GM19025 (cell line): Measurements from ENCODE around the gene COLEC11.
"Not testable (repeated sequence)": the region's sequence is repeated elsewhere in the genome, so short reads cannot be mapped to it uniquely, and the experiment has no call there.

ENCODE experiments used
- ATAC-seq: cut with Tn5 transposase; IDR thresholded peaks from one replicate; pipeline ENCODE4 v1.9.1; 2021; ENCODE audit warnings: mild to moderate bottlenecking, low read depth, moderate library complexity; ENCODE audit not compliant: unreplicated experiment

COLEC11 gene

GRCh38 chr2:3604207-3604877, 9.4 kb downstream of the COLEC11 start:
- ATAC-seq, result no peak

- no peak for ATAC-seq
Measured at GRCh38 chr2:3604991-3605961, 10.4 kb downstream of the COLEC11 start.

DNA sequence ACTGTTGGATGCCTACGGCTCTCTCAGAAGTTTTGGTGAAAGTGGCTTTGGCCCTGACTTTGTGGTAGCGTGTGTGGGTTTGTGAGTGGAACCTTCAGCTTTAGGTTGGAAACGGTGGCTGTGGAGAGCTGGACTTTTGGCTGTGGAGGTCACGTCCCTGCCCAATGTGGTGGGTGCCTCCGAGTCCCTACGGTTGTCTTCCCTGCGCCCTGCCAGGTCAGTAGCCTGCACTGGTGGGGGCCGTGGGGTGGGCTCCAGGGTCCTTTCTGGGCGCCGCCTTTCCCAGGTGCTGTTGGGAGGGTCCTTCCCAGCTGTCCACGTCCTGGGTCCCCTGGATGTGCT, 11.1 kb downstream of the COLEC11 start:
- no peak for ATAC-seq

GRCh38 chr2:3606370-3607201, 11.7 kb downstream of the COLEC11 start:
- ATAC-seq, result no peak

DNA sequence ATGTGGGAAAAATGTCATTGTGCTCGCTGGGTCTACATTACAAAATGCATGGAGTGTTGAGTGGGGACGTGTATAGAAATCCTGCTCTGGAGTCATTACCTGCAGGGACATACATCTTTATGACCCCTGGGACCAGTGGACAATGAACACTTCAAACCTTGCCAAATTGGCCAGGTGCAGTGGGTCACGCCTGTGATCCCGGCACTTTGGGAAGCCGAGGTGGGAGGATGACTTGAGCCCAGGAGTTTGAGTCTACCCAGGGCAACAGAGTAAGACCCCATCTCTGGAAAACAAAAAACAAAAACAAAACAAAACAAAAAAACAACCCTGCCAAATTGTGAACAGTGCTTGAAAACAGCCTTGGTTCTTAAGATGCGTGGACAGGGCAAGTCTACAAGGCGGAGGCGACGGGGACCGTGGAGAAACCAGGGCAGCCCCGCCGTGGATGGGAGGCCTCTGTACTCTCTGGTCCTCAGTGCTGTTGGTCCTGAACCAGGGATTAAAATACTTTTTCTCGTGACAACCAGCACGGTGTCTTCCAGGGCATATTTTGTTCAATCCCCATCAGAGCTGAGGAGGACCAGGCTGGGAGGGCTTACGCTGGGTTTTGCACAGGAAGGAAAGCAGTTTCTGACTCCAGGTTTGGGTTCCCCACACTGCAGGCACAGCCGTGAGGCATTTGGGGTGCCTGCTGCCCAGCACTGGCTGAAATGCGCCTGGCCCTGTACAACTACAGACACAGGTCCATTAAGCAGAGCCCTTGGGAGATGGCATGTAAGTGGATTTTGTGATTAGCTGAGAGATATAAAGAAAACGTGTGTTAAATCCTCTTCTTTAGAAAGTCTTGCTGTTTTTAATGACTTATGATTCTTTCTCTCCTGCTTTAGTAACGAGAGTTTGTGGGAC, 13.7 kb downstream of the COLEC11 start:
- no peak for ATAC-seq

DNA sequence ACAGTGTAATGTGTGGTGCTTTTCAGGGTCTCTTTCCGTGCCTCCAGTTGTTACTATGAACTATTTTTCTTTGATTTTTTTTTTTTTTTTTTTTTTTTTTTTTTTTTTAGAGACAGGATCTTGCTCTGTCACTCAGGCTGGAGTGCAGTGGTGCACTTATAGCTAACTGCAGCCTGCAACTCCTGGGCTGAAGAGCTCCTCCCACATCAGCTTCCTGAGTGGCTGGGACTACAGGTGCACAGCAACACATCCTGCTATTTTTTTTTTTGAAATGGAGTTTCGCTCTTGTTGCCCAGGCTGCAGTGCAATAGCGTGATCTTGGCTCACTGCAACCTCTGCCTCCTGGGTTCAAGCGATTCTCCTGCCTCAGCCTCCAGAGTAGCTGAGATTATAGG, 14.4 kb downstream of the COLEC11 start:
- peak; percentile 48 for ATAC-seq

DNA sequence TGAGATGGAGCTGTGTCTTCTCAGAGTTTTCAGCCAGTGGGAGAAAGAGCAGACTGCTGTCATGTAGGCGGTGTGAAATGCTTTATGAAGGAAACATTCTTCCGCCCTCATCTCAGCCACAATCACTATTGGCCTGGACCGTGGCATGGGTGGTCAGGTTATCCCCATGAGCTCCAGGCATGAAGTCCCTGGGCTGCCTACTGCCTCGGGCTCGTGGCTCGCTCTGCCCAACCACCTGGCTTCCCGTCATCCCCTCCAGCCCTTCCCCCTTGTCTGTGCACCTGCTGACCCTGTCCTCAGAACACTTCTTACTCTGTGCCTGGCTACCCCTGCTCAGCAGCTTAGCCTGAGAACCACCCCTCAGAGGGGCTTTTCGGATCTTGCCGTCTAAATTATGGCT, 15.5 kb downstream of the COLEC11 start:
- ATAC-seq, result no peak

DNA sequence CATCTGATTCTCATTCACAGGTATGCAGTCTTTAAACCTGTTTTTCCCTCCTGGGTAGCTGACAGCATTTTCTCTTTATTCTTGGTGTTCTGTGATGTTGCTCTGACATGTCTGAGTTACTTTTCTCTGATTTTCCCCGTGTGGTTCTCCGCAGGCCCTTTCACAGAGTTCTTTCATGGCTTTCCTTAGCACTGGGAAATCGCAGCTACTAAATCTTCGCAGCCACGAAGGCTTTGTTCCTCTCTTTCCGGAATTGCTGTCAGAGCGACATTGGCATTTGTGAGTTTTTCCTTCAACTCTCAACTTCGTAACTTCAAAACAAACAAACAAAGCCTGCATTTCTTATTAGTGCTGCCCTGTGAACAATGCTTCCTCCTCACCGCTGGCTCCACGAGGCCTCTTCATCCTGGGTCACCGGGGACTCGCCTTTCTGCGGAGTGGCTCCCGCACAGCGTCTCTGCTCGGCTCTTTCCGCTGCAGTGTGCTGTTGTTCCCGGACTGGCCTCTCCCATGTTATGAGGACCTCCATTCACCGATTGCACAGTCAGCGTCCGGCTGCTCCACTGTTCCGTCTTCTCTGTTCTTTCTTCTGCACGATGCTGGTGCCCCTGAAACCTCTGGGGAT, 16.1 kb downstream of the COLEC11 start:
- no peak for ATAC-seq

GRCh38 chr2:3611589-3611988, 16.7 kb downstream of the COLEC11 start:
- ATAC-seq, result no peak

GRCh38 chr2:3612639-3613523, 18.0 kb downstream of the COLEC11 start:
- ATAC-seq, result no peak

GRCh38 chr2:3613524-3613905, 18.6 kb downstream of the COLEC11 start:
- no peak for ATAC-seq

- not testable (repeated sequence) for ATAC-seq
Measured at GRCh38 chr2:3614743-3615142, 19.8 kb downstream of the COLEC11 start.

DNA sequence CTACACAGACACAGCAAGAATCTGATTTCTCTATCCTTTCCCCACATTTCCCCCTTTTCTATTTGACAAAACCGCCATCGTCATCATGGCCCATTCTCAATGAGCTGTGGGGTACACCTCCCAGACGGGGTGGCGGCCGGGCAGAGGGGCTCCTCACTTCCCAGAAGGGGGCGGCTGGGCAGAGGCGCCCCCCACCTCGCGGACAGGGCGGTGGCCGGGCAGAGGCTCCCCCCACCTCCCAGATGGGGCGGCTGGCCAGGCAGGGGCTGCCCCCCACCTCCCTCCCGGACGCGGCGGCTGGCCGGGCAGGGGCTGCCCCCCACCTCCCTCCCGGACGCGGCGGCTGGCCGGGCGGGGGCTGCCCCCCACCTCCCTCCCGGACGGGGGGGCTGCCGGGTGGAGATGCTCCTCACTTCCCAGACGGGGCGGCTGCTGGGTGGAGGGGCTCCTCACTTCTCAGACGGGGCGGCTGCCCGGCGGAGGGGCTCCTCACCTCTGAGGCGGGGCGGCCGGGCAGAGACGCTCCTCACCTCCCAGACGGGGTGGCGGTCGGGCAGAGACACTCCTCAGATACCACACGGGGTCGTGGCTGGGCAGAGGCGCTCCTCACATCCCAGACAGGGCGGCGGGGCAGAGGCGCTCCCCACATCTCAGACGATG, 20.8 kb downstream of the COLEC11 start:
- ATAC-seq, result not testable (repeated sequence)

- not testable (repeated sequence) for ATAC-seq
Measured at GRCh38 chr2:3616435-3617197, 21.7 kb downstream of the COLEC11 start.

DNA sequence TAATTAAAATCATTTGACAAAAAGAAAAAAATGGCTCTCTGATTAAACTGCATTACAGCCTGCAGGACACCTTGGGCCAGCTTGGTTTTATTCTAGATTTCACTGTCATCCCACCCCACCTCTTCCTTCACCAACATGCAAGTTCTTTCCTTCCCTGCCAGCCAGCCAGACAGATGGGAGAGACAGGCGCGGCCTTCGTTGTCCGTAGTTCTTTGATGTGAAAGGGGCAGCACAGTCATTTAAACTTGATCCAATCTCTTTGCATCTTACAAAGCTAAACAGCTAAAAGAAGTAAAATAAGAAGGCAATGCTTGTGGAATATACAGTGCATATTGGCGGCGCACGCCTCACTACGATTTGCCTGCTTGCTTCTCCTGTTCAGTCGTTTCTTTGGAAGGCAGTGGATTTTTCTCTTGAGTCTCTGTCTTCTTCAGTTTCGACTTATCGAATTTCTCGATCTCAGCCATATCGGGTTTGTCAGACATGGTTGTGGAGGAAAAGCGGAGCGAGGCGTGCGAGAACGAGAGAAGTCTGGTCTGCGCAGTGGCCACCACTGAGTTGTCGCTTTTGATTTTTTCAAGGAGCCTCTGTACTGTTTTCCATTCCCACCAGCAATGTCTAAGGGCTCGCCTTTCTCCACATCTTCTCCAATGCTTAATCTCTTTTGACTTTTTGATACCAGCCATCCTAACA, 22.4 kb downstream of the COLEC11 start:
- ATAC-seq, result no peak

DNA sequence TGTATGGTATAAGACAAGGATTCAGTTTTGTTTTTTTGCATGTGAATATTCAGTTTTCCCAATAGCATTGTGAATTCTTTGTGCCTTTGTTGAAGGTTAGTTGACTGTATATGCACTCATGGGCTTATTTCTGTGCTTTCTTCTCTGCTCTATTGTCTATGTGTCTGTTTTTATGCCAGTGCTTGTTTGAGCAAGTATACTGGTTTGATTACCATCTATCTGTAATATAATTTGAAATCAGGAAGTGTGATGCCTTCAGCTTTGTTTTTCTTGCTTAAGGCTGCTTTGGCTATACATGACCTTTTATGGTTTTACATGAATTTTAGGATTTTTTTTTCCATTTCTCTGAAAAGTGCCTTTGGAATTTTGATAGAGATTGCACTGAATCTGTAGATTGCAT, 23.5 kb downstream of the COLEC11 start:
- no peak for ATAC-seq

DNA sequence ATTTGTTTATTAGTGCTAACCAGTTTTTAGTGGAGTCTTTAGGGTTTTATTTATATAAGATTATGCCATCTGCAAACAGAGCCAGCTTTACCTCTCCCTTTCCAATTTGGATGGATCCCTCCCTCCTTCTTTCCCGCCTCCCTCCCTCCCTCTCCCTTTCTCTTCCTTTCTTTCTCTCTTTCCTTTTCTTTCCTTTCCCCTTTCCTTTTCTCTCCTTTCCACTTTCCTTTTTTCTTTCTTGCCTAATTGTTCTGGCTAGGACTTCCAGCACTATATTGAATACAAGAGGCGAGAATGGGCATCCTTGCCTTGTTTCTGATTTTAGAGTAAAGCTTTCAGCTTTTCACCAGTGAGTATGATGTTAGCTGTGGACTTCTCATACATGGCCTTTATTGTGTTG, 24.1 kb downstream of the COLEC11 start:
- ATAC-seq, result no peak
